ENCODE measurements around the gene CYP17A1. TPM values are rescaled to one million over a fixed set of nuclear protein-coding genes. Genes with fewer than 3 reads are reported as not detected.

CYP17A1 gene
- total RNA-seq, 1 experiment from 2014 or later = 2.1 TPM

DNA sequence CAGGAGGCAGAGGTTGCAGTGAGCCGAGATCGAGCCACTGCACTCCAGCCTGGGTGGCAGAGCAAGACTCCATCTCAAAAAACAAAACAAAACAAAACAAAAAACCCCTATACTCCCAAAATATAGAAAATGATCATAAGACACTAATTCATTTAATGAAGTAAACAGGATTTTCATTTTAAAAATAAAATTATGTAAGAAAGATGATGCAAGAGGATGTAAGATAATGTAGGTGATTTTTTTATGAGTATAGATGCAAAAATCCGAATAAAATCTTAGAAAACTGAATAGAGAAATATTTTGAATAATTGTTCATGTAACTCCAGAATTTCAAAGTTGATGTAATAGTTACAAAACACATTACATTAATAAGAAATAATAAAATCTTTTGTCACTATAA lies 28.4 kb upstream of the CYP17A1 start (continued):
- TF ChIP-seq RELA (CRISPR knock-in tag; IDR thresholded peaks at IDR 0.05; ENCODE audit: borderline replicate concordance) = no peak
- TF ChIP-seq EMX1 (CRISPR knock-in tag; IDR thresholded peaks at IDR 0.05) = no peak
- TF ChIP-seq, protein P1, sequence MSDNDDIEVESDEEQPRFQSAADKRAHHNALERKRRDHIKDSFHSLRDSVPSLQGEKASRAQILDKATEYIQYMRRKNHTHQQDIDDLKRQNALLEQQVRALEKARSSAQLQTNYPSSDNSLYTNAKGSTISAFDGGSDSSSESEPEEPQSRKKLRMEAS (CRISPR knock-in tag; IDR thresholded peaks at IDR 0.05) = no peak

DNA sequence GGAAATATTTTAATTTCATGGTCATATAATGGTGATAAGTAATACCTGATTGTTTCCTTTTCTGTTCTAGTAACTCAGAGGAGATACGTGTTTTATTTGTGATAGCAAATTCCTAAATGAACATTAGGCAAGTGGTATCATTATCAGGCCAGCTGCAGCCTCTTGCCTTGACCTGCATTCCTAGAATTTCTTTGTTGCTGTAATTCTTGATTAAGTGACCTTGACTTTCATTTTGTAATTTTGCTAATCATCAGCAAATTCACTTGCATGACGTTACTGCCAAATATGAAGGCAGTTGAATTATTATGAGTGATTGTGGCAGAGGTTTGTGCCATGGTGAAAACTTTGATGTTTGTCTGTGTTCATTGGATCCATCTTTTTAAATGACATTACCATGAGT lies 26.4 kb upstream of the CYP17A1 start:
- Mint-ChIP-seq H3K4me1 (peaks cover under 1% of the 10 kb centered on the region; the same call in 1 of the 2 replicates), H3K27ac (no peak overlapping the region), H3K36me3 (no peaks in the 10 kb centered on the region), H3K4me3 (no peak overlapping the region), H3K27me3 (ENCODE audit: low read depth) (no peaks in the 10 kb centered on the region), H3K9me3 (no peaks in the 10 kb centered on the region)
- CTCF ChIA-PET = no interaction called here
- POLR2A ChIA-PET = no interaction called here
- DNase-seq (ENCODE audit: low spot score) (no peak), ATAC-seq (no peak)
- TF ChIP-seq, protein P2, sequence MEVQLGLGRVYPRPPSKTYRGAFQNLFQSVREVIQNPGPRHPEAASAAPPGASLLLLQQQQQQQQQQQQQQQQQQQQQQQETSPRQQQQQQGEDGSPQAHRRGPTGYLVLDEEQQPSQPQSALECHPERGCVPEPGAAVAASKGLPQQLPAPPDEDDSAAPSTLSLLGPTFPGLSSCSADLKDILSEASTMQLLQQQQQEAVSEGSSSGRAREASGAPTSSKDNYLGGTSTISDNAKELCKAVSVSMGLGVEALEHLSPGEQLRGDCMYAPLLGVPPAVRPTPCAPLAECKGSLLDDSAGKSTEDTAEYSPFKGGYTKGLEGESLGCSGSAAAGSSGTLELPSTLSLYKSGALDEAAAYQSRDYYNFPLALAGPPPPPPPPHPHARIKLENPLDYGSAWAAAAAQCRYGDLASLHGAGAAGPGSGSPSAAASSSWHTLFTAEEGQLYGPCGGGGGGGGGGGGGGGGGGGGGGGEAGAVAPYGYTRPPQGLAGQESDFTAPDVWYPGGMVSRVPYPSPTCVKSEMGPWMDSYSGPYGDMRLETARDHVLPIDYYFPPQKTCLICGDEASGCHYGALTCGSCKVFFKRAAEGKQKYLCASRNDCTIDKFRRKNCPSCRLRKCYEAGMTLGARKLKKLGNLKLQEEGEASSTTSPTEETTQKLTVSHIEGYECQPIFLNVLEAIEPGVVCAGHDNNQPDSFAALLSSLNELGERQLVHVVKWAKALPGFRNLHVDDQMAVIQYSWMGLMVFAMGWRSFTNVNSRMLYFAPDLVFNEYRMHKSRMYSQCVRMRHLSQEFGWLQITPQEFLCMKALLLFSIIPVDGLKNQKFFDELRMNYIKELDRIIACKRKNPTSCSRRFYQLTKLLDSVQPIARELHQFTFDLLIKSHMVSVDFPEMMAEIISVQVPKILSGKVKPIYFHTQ (CRISPR knock-in tag; IDR thresholded peaks at IDR 0.05) = no peak
- TF ChIP-seq SOX15 (CRISPR knock-in tag; IDR thresholded peaks at IDR 0.05) (no peak), SP1 (CRISPR knock-in tag; conservative IDR thresholded peaks at IDR 0.05) (no peak), EMX1 (CRISPR knock-in tag; IDR thresholded peaks at IDR 0.05) (no peak), ZNF263 (CRISPR knock-in tag; IDR thresholded peaks at IDR 0.05; ENCODE audit: low read depth) (no peak), NR3C1 (CRISPR knock-in tag; conservative IDR thresholded peaks at IDR 0.05; ENCODE audit: low read depth) (no peak)
- TF ChIP-seq, protein P3, sequence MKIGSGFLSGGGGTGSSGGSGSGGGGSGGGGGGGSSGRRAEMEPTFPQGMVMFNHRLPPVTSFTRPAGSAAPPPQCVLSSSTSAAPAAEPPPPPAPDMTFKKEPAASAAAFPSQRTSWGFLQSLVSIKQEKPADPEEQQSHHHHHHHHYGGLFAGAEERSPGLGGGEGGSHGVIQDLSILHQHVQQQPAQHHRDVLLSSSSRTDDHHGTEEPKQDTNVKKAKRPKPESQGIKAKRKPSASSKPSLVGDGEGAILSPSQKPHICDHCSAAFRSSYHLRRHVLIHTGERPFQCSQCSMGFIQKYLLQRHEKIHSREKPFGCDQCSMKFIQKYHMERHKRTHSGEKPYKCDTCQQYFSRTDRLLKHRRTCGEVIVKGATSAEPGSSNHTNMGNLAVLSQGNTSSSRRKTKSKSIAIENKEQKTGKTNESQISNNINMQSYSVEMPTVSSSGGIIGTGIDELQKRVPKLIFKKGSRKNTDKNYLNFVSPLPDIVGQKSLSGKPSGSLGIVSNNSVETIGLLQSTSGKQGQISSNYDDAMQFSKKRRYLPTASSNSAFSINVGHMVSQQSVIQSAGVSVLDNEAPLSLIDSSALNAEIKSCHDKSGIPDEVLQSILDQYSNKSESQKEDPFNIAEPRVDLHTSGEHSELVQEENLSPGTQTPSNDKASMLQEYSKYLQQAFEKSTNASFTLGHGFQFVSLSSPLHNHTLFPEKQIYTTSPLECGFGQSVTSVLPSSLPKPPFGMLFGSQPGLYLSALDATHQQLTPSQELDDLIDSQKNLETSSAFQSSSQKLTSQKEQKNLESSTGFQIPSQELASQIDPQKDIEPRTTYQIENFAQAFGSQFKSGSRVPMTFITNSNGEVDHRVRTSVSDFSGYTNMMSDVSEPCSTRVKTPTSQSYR (CRISPR knock-in tag; IDR thresholded peaks at IDR 0.05) = no peak
- TF ChIP-seq, protein P4, sequence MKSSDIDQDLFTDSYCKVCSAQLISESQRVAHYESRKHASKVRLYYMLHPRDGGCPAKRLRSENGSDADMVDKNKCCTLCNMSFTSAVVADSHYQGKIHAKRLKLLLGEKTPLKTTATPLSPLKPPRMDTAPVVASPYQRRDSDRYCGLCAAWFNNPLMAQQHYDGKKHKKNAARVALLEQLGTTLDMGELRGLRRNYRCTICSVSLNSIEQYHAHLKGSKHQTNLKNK (CRISPR knock-in tag; IDR thresholded peaks at IDR 0.05) = no peak
- TF ChIP-seq, protein P5, sequence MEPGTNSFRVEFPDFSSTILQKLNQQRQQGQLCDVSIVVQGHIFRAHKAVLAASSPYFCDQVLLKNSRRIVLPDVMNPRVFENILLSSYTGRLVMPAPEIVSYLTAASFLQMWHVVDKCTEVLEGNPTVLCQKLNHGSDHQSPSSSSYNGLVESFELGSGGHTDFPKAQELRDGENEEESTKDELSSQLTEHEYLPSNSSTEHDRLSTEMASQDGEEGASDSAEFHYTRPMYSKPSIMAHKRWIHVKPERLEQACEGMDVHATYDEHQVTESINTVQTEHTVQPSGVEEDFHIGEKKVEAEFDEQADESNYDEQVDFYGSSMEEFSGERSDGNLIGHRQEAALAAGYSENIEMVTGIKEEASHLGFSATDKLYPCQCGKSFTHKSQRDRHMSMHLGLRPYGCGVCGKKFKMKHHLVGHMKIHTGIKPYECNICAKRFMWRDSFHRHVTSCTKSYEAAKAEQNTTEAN (CRISPR knock-in tag; IDR thresholded peaks at IDR 0.05) = no peak
- TF ChIP-seq, protein P6, sequence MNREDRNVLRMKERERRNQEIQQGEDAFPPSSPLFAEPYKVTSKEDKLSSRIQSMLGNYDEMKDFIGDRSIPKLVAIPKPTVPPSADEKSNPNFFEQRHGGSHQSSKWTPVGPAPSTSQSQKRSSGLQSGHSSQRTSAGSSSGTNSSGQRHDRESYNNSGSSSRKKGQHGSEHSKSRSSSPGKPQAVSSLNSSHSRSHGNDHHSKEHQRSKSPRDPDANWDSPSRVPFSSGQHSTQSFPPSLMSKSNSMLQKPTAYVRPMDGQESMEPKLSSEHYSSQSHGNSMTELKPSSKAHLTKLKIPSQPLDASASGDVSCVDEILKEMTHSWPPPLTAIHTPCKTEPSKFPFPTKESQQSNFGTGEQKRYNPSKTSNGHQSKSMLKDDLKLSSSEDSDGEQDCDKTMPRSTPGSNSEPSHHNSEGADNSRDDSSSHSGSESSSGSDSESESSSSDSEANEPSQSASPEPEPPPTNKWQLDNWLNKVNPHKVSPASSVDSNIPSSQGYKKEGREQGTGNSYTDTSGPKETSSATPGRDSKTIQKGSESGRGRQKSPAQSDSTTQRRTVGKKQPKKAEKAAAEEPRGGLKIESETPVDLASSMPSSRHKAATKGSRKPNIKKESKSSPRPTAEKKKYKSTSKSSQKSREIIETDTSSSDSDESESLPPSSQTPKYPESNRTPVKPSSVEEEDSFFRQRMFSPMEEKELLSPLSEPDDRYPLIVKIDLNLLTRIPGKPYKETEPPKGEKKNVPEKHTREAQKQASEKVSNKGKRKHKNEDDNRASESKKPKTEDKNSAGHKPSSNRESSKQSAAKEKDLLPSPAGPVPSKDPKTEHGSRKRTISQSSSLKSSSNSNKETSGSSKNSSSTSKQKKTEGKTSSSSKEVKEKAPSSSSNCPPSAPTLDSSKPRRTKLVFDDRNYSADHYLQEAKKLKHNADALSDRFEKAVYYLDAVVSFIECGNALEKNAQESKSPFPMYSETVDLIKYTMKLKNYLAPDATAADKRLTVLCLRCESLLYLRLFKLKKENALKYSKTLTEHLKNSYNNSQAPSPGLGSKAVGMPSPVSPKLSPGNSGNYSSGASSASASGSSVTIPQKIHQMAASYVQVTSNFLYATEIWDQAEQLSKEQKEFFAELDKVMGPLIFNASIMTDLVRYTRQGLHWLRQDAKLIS (CRISPR knock-in tag; IDR thresholded peaks at IDR 0.05; ENCODE audit: borderline replicate concordance) = no peak
- TF ChIP-seq, protein P7, sequence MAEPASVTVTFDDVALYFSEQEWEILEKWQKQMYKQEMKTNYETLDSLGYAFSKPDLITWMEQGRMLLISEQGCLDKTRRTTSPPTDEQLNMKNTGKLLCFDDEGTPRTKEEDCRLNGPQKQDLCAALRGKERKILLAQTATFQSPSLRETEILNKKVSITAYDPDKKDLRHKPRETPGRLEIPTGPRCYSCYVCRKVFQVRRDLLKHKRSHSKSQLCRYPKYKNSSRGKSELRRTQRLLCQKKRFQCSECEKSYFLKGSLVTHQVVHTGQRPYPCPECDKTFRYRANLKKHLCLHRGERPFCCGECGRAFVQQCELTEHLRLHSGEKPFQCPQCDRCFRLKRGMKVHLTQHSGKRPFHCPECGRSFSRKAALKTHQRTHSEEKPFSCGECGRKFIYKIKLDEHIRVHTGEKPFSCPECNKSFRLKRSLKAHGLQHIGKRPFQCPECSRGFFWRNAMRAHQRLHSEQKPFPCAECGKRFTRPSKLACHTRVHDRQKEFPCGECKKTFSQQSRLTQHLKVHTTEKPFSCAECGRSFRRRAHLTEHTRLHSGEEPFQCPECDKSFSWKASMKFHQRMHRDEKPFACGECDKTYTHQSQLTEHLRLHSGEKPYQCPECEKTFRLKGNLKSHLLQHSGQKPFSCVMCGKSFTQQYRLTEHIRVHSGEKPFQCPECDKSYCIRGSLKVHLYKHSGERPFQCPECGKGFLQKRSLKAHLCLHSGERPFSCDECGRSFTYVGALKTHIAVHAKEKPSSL (CRISPR knock-in tag; conservative IDR thresholded peaks at IDR 0.05) = no peak
